HL-60 (cell line): ENCODE data around the gene MRE11.

Experiments
- GABPA ChIP-seq: IDR thresholded peaks from 2 replicates; pipeline ENCODE4 v1.6.1; 2012; ENCODE audit warnings: low read depth
- POLR2AphosphoS5 ChIP-seq: IDR thresholded peaks from 2 replicates; pipeline ENCODE4 v1.6.1; 2012; ENCODE audit warnings: low read depth
- SPI1 ChIP-seq: IDR thresholded peaks from 2 replicates; pipeline ENCODE4 v1.6.1; 2012; ENCODE audit warnings: low read depth, mild to moderate bottlenecking, borderline replicate concordance
- TF ChIP-seq, protein P1 (sequence below): IDR thresholded peaks from one replicate; pipeline ENCODE4 v1.5.1; 2011; ENCODE audit warnings: low read length, control low read depth, inconsistent platforms; ENCODE audit not compliant: insufficient read depth
- TF ChIP-seq, protein P2 (sequence below): IDR thresholded peaks from 2 replicates; pipeline ENCODE4 v1.6.1; 2012; ENCODE audit warnings: low read depth; ENCODE audit not compliant: insufficient replicate concordance

DNA sequence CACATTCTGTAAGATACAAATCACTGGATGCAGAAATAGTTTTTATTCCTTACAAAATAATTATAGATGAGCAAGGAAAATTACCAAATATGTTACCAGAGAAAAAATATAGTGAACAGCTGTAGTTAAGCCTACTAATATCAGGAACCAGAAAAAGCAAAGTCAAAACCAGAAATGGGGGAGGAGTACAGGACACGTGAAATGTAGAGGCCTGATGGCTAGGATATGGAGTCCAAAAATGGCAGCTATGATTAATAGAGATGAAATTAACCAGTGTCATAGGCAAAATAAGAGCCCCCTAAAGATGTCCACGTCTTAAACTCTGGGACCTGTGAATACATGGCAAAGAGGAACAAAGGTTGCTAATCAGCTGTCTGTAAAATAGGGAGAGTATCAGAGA lies 34.1 kb downstream of the MRE11 start:
- TF ChIP-seq, protein P1, sequence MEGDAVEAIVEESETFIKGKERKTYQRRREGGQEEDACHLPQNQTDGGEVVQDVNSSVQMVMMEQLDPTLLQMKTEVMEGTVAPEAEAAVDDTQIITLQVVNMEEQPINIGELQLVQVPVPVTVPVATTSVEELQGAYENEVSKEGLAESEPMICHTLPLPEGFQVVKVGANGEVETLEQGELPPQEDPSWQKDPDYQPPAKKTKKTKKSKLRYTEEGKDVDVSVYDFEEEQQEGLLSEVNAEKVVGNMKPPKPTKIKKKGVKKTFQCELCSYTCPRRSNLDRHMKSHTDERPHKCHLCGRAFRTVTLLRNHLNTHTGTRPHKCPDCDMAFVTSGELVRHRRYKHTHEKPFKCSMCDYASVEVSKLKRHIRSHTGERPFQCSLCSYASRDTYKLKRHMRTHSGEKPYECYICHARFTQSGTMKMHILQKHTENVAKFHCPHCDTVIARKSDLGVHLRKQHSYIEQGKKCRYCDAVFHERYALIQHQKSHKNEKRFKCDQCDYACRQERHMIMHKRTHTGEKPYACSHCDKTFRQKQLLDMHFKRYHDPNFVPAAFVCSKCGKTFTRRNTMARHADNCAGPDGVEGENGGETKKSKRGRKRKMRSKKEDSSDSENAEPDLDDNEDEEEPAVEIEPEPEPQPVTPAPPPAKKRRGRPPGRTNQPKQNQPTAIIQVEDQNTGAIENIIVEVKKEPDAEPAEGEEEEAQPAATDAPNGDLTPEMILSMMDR = no peak
- no peak for TF ChIP-seq SPI1
- TF ChIP-seq POLR2AphosphoS5 = no peak
- TF ChIP-seq GABPA = no peak
- TF ChIP-seq, protein P2, sequence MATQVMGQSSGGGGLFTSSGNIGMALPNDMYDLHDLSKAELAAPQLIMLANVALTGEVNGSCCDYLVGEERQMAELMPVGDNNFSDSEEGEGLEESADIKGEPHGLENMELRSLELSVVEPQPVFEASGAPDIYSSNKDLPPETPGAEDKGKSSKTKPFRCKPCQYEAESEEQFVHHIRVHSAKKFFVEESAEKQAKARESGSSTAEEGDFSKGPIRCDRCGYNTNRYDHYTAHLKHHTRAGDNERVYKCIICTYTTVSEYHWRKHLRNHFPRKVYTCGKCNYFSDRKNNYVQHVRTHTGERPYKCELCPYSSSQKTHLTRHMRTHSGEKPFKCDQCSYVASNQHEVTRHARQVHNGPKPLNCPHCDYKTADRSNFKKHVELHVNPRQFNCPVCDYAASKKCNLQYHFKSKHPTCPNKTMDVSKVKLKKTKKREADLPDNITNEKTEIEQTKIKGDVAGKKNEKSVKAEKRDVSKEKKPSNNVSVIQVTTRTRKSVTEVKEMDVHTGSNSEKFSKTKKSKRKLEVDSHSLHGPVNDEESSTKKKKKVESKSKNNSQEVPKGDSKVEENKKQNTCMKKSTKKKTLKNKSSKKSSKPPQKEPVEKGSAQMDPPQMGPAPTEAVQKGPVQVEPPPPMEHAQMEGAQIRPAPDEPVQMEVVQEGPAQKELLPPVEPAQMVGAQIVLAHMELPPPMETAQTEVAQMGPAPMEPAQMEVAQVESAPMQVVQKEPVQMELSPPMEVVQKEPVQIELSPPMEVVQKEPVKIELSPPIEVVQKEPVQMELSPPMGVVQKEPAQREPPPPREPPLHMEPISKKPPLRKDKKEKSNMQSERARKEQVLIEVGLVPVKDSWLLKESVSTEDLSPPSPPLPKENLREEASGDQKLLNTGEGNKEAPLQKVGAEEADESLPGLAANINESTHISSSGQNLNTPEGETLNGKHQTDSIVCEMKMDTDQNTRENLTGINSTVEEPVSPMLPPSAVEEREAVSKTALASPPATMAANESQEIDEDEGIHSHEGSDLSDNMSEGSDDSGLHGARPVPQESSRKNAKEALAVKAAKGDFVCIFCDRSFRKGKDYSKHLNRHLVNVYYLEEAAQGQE = no peak
